HL-60 (cell line): ENCODE results near the gene RCOR3.
"Not testable (repeated sequence)": the region's sequence is repeated elsewhere in the genome, so short reads cannot be mapped to it uniquely, and the experiment has no call there.

Experiments
- DNase-seq, 2 experiments: peaks; one replicate each; pipeline ENCODE4 v3.0.0-alpha.2; 2010 to 2020; ENCODE audit warnings: low read depth in 1 of 2, low spot score in 1 of 2
- H3K27ac ChIP-seq: fragments of 250-450 bp; sonication (Bioruptor Pico); replicated peaks from 2 replicates; pipeline ENCODE4 v1.5.1; 2020; ENCODE audit warnings: mild to moderate bottlenecking, moderate library complexity
- H3K27me3 ChIP-seq: fragments of 250-450 bp; sonication (Bioruptor Pico); 2 replicates; pipeline ENCODE4 v1.5.1; 2021; ENCODE audit warnings: mild to moderate bottlenecking, moderate library complexity; ENCODE audit not compliant: insufficient read depth, poor library complexity, severe bottlenecking
- H3K4me3 ChIP-seq: replicated peaks from 2 replicates; pipeline ENCODE4 v1.5.1; 2011; ENCODE audit warnings: mild to moderate bottlenecking, control low read depth, low read length; ENCODE audit not compliant: insufficient read depth
- GABPA ChIP-seq: IDR thresholded peaks from 2 replicates; pipeline ENCODE4 v1.6.1; 2012; ENCODE audit warnings: low read depth
- POLR2AphosphoS5 ChIP-seq: IDR thresholded peaks from 2 replicates; pipeline ENCODE4 v1.6.1; 2012; ENCODE audit warnings: low read depth
- SPI1 ChIP-seq: IDR thresholded peaks from 2 replicates; pipeline ENCODE4 v1.6.1; 2012; ENCODE audit warnings: low read depth, mild to moderate bottlenecking, borderline replicate concordance
- TF ChIP-seq, protein P1 (sequence below): IDR thresholded peaks from one replicate; pipeline ENCODE4 v1.5.1; 2011; ENCODE audit warnings: low read length, control low read depth, inconsistent platforms; ENCODE audit not compliant: insufficient read depth
- TF ChIP-seq, protein P2 (sequence below): IDR thresholded peaks from 2 replicates; pipeline ENCODE4 v1.6.1; 2012; ENCODE audit warnings: low read depth; ENCODE audit not compliant: insufficient replicate concordance

Gene RCOR3

DNA sequence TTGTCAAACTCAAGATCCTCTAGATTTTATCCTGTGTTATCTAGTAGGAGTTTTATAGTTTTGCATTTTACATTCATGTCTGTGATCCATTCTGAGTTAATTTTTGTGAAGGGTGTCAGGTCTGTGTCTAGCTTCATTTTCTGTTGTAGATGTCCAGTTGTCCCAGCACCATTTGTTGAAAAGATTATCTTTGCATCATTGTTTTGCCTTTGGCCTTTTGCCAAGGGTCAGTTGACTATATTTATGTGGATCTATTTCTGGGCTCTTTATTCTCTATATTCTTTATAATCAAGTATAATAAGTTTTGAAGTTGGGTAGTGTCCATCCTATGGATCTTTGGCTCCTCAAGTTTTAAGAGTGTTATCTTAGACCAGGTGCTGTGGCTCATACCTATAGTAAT lies 89.4 kb downstream of the RCOR3 start:
- DNase-seq, result no peak
- Histone ChIP-seq H3K4me3 (no peak overlapping the region), H3K27me3 (no peaks in the 10 kb centered on the region), H3K27ac (no peak overlapping the region)
- TF ChIP-seq GABPA (no peak), SPI1 (no peak), POLR2AphosphoS5 (no peak)
- TF ChIP-seq, protein P1, sequence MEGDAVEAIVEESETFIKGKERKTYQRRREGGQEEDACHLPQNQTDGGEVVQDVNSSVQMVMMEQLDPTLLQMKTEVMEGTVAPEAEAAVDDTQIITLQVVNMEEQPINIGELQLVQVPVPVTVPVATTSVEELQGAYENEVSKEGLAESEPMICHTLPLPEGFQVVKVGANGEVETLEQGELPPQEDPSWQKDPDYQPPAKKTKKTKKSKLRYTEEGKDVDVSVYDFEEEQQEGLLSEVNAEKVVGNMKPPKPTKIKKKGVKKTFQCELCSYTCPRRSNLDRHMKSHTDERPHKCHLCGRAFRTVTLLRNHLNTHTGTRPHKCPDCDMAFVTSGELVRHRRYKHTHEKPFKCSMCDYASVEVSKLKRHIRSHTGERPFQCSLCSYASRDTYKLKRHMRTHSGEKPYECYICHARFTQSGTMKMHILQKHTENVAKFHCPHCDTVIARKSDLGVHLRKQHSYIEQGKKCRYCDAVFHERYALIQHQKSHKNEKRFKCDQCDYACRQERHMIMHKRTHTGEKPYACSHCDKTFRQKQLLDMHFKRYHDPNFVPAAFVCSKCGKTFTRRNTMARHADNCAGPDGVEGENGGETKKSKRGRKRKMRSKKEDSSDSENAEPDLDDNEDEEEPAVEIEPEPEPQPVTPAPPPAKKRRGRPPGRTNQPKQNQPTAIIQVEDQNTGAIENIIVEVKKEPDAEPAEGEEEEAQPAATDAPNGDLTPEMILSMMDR, result no peak
- TF ChIP-seq, protein P2, sequence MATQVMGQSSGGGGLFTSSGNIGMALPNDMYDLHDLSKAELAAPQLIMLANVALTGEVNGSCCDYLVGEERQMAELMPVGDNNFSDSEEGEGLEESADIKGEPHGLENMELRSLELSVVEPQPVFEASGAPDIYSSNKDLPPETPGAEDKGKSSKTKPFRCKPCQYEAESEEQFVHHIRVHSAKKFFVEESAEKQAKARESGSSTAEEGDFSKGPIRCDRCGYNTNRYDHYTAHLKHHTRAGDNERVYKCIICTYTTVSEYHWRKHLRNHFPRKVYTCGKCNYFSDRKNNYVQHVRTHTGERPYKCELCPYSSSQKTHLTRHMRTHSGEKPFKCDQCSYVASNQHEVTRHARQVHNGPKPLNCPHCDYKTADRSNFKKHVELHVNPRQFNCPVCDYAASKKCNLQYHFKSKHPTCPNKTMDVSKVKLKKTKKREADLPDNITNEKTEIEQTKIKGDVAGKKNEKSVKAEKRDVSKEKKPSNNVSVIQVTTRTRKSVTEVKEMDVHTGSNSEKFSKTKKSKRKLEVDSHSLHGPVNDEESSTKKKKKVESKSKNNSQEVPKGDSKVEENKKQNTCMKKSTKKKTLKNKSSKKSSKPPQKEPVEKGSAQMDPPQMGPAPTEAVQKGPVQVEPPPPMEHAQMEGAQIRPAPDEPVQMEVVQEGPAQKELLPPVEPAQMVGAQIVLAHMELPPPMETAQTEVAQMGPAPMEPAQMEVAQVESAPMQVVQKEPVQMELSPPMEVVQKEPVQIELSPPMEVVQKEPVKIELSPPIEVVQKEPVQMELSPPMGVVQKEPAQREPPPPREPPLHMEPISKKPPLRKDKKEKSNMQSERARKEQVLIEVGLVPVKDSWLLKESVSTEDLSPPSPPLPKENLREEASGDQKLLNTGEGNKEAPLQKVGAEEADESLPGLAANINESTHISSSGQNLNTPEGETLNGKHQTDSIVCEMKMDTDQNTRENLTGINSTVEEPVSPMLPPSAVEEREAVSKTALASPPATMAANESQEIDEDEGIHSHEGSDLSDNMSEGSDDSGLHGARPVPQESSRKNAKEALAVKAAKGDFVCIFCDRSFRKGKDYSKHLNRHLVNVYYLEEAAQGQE, result no peak

DNA sequence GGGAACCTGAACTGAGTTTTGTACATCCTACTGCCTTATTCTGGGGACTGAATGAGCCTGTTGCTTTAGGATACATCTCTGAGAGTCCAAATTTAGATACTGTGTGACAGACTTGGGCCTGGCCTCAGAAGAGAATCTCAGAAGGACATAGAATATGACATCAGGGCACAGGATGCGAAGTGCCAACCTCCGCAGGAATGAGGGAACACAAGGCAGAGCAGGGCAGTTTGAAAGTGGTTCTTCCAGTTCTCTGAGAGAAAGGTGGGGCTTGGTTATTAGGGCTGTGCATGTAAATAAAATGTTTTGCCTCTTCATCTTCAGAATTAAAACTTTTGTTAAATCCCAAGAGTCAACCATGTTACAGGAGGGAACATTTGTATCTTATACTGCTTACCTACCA lies 90.6 kb downstream of the RCOR3 start:
- no peak for DNase-seq
- H3K27me3 ChIP-seq, result no peaks in the 10 kb centered on the region
- H3K4me3 ChIP-seq, result no peak overlapping the region
- no peak overlapping the region for H3K27ac ChIP-seq
- TF ChIP-seq POLR2AphosphoS5 (no peak), SPI1 (no peak), GABPA (no peak)
- TF ChIP-seq, protein P1, result no peak
- TF ChIP-seq, protein P2, result no peak

DNA sequence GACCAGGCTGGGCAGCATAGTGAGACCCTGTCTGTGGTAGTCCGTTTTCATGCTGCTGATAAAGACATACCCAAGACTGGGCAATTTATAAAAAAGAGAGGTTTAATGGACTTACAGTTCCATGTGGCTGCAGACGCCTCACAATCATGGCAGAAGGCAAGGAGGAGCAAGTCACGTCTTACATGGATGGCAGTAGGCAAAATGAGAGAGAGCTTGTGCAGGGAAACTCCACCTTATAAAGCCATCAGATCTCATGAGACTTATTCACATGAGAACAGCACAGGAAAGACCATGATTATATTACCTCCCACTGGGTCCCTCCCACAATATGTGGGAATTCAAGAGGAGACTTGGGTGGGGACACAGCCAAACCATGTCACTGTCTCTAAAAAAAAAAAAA lies 92.9 kb downstream of the RCOR3 start:
- not testable (repeated sequence) for DNase-seq, H3K27ac ChIP-seq, H3K27me3 ChIP-seq, H3K4me3 ChIP-seq

DNA sequence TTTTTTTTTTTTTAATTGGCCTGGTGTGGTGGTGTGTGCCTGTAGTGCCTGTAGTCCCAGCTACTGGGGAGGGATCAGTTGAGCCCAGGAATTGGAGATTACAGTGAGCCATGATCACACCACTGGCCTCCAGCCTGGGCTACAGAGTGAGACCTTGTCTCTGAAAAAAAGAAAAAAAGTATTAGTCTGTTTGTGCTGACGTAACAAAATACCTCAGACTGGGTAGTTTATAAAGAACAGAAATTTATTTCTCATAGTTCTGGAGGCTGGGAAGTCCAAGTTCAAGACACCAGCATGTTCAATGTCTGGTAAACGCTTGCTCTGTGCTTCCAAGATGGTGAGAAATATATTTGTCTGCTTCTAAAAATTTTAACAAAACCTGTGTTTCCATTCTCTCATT lies 93.3 kb downstream of the RCOR3 start:
- TF ChIP-seq POLR2AphosphoS5, result no peak
- TF ChIP-seq SPI1, result no peak
- TF ChIP-seq, protein P2, result no peak
- TF ChIP-seq GABPA, result no peak
- TF ChIP-seq, protein P1, result no peak
- no peak overlapping the region for H3K27ac ChIP-seq

More for the DNA sequence above, 93.3 kb downstream of the RCOR3 start:
- Histone ChIP-seq H3K4me3 (no peak overlapping the region), H3K27me3 (no peaks in the 10 kb centered on the region)
- DNase-seq, result no peak
